Epidermal melanocyte (primary cell): ENCODE data around the gene MIOX.
"Not testable (repeated sequence)": the region's sequence is repeated elsewhere in the genome, so short reads cannot be mapped to it uniquely, and the experiment has no call there.

Source experiments
- DNase-seq: peaks from one replicate; pipeline ENCODE4 v3.0.0; 2011; ENCODE audit warnings: low spot score; ENCODE audit not compliant: insufficient read length

The MIOX gene

DNA sequence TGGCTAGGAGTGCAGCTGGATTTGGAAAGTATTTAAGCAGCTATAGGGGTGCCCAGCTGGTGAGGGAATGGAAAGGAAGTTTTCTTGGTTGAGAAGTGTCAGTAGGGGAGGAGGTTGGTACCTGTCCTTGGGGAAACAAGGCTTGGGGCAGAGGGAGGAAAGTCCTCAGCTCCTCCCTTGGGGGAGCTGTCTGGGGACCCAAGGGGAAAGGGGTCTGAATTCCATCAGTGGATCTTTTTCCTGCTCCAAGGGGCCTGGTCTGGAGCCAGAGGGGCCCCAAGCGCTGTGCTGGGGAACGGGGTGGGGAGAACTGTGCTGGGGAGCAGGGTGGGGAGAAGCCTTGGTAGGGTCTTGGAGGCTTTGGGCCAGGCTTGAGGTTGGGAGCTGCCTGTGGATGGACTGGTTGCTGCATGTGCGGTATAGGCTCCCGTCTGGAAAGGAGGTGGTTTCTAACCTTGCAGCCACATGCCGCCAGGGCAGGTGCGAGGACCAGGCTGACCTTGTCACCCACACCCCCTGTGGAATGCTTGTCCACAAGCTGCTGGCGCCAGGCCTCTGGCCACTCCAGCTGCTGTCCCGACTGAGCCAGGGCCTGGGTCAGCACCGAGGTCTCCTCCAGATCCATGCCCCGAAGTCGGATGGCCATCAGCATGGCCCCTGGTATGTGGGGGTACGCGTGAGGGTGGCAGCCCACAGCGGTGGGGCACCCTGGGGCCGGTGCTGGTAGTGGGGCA lies 42.2 kb downstream of the MIOX start:
- no peak for DNase-seq

DNA sequence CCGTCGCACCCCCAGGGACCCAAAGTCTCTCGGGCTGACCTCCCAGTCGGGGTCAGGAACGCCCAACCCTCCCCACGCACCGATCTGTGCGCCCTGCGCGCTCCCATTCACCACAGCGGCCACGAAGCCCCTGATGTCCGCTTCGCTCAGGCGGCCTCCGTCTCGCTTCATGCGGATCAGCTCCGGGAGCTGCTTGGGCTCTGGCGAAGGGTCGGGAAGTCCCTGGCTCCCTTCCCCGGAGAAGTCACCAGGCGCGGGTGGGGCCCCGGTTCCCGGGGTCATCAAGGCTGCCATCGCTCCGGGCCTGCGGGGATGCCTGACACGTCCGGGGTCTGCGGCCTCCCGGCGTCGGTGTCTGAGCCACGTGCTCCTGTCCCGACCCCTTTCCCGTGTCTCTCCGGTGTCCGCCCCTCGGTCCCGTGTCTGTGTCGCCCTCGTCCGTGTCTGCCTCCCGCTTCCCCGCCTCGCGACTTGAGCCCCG lies 42.8 kb downstream of the MIOX start:
- no peak for DNase-seq

DNA sequence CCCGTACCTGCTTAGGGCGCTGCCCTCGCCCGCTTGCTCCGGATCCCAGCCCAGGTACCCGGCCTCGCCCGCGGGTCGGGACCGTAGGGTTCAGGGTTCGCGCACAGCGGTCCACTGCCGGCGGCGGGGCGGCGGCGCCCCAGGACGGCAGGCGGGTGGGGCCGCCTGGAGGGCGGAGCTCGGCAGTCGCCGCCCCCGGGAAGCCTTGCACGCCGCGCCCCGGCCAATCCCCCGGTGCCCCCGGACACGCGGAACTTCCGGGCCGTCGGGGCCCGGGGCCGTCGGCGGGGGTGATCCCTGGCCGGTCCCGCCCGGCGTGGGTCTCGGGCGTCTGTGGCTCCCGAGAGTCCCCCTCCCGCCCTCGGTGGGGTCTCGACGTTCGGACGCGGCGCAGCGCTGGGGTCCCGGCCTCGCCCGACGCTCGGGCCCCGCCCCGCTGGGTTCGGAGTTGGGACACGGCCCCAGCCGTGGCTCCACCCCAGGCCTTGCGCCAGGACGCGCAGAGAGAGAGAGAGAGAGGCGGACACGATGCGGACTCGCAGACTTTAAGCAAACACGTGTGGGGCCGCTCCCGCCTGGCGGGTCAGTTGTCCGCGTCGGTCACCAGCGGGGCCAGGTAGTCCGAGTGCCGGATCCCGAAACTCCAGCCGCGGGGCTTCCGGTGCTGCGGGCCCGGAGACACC lies 43.4 kb downstream of the MIOX start, which contains the start of gene TYMP:
TYMP (minus strand) TSS at position 116 of the 683 bp plus-strand sequence. CDS start 303 bp downstream, outside the sequence.
- peak; percentile 56 for DNase-seq

DNA sequence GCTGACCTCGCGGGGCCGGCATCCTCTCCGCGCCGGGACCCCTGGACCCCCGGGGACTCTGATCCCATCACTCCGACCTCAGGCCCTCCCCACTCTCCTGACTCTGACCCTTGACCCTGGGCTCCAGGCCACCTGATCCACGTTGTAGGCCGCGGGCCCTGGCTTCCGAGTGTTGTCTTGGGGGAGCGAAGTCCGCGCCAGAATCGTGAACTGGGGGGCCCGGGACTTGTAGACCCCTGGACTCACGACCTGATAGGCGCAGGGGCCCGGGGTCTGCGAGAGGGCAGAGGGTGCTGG lies 43.9 kb downstream of the MIOX start:
- no peak for DNase-seq

DNA sequence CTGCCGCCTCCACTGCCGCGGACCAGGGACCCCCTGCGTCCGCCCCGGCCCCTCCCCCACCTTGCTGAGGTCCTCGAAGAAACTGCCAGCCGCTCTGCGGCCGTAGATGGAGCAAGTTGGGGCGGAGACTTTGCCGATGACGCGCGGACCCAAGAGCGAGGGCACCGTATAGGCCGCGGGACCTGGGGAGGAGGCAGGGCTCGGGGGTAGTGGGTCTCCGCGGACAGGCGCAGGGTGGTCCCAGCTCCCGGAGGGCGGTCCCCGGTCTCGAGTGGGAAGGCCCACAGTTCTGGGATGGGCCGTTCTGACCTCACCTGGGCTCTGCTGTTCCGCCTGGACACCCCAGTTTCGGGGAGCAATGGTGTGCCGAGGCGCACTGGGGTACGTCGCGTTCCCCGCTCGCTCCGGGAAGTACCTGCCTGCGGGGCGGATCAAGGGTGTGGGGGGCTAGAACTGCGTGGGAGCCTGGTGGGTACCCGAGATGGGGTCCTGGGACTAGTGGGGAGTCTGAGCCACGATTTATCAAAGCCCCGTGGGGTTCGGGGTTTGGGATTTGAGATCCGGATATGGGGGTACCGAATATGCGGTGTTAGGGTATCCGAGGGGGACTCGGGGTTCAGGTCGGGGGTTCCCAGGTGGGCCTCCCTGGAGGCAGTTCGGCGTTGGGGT lies 44.4 kb downstream of the MIOX start:
- DNase-seq, result peak; percentile 76

DNA sequence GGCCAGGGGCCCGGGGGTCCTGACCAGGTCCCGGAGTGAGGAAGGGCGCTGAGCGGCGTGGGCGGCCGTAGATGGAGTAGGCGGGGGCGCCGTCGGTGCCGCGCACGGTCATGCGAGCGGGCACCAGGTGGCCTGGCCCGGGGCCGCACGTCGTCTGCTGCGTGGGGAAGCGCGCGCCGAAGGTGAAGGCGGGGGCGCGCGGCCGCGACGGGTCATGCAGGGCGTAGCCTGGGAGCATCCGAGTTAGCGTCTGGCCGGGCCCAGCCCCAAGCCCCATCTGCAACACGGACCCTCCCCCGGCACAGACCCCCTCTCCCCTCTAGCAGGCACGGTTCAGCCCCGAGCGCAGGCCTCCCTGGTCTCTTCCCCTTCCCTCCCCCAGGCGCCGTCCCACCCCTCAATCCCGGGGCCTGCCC lies 44.9 kb downstream of the MIOX start:
- DNase-seq, result peak; percentile 21

DNA sequence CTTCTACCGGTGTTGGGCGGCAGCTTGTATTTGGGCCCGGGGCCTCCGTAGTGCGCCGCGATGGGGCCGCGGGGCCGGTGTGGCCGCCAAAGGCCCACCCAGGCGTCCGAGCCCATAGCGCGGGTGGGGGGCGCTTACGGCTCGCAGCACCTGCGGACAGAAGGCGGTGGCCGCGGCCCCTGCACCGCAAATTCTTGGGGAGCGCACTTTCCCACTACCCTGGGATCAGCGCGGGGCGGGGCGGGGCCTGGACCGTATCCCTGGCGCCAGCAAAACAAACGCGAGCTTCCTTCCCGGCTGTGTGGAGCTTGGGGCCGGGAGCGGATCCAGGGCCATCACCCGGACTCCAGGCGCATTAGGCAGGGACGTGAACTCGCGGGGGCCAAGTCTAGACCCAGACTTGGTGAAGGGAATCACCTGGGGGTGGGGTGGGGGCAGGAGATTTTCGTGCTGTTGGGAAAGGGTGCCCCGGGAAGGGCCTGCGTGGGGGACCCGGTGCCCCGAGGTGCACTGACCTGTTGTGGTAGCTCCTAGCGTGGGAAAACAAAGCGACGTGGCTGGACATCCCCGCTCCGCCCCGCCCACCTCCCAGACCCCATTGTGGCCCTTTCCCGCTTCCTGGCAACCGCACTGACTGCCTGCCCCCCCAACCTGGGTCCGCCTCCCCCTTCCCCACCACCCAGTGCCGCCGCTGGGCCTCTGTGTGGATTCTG lies 45.5 kb downstream of the MIOX start:
- DNase-seq, result peak; percentile 67

DNA sequence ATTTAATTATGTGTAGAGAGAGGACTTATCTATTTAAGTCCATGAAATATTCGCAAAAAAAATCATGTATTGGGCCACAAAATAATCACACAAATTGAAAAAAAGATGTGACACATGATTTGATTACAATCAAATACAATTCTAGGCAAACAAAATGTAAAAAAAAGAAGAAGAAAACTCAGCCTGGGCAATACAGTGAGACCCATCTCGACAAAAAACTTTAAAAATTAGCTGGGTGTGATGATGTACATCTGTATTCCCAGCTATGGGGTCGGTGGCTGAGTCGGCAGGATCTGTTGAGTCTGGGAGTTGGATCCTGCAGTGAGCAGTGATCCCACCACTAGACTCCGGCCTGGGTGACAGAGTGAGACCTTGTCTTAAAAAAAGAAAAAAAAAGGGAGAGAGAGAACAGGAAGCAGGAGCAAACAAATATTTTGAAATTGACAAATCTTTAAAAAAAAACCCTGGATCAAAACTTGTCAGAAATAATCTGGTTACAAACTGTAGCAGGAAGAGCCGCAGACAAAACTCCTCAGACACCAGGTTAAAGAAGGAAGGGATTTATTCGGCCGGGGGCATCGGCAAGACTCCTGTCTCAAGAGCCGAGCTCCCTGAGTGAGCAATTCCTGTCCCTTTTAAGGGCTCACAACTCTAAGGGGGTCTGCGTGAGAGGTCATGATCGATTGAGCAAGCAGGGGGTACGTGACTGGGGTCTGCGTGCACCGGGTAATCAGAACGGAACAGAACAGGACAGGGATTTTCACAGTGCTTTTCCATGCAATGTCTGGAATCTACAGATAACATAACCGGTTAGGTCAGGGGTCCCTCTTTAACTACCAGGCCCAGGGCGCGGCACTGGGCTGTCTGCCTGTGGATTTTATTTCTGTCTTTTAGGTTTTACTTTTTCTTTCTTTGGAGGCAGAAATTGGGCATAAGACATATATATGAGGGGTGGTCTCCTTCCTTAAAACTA lies 46.5 kb downstream of the MIOX start:
- DNase-seq, result no peak

DNA sequence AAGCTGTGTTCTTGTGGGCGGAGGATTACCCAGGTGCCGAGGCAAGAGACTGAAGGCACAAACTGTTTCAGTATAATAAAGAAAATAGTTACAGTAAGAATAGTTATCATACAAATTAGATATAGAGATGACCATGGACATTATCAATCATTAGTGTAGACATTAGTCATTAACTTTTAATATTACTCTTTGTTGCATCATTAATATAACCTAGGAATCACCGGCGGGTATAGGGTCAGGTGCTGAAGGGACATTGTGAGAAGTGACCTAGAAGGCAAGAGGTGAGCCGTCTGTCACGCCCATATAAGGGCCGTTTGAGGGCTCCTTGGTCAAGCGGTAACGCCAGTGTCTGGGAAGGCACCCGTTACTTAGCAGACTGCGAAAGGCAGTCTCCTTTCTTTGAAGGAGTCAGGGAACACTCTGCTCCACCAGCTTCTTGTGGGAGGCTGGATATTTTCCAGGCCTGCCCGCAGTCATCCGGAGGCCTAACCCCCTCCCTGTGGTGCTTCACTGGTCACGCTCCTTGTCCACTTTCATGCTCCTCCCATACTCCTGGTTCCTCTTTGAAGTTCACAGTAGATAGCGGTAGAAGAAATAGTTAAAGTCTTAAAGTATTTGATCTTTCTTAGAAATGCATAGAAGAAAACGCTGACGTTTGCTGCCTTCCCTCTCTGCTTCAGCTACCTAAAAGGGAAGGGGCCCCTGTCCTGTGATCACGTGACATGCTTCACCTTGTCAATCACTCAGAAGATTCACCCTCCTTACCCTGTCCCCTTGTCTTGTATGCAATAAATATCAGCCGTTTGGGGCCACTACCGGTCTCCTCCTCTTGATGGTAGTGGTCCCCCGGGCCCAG lies 47.4 kb downstream of the MIOX start:
- DNase-seq, result not testable (repeated sequence)

DNA sequence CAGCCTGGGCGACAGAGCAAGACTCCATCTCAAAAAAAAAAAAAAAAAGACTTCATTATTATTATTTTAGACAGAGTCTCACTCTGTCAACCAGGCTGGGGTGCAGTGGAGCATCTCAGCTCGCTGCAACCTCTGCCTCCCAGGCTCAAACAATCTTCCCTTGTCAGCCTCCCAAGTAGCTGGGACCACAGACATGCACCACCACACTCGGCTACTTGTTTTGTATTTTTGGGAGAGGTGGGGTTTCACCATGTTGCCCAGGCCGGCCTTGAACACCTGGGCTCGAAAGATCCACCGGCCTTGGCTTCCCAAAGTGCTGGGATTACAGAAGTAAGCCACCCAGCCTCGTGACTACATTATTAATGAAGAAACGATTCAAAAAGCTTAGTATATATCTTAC lies 48.5 kb downstream of the MIOX start:
- DNase-seq, result no peak

DNA sequence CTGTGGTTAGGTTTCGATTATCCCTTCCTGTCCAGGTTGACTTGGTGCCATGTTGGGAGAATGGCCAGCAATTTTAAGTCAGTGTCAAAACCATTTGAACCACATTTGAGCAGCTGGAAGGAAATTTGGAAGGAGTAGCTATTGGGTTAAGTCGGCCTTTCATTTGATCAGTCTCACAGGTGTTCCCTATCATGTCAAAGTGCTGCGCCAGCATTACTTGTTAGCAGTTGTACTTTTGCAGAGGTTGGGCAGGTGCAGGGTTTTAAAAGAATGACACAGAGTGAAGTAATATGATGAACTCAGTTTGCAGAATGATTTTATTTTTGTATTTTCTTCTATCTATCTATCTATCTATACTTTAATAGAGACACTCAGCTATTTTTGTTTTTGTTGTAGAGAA lies 49.6 kb downstream of the MIOX start:
- no peak for DNase-seq

DNA sequence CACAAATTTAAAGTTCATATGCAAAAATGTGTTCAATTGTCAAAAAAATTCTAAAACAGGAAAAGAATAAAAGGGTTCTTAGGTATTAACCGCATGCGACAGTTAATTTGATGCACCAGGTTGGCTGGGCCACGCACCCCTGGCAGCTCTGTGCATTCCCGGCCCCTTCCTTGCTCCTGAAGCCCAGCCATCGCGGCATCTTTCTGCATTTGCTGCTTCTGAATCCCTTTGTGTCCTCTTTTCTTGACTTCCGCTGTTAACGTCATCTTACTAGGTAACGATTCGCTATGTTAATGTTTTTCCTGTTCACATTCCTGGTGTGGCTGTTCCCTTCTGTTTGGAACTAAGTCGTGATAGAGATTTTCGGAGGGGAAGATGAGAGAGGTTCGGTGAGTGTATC lies 51.1 kb downstream of the MIOX start:
- no peak for DNase-seq
